CD4-positive, alpha-beta T cell treated with Interleukin-15 for 4 hours (primary cell): ENCODE results near the gene GRIK4.
"Not testable (repeated sequence)": the region's sequence is repeated elsewhere in the genome, so short reads cannot be mapped to it uniquely, and the experiment has no call there.

Experiments used
- DNase-seq: peaks from one replicate; pipeline ENCODE4 v3.0.0-alpha.2; 2020; ENCODE audit warnings: low spot score

GRIK4 gene, protein sequence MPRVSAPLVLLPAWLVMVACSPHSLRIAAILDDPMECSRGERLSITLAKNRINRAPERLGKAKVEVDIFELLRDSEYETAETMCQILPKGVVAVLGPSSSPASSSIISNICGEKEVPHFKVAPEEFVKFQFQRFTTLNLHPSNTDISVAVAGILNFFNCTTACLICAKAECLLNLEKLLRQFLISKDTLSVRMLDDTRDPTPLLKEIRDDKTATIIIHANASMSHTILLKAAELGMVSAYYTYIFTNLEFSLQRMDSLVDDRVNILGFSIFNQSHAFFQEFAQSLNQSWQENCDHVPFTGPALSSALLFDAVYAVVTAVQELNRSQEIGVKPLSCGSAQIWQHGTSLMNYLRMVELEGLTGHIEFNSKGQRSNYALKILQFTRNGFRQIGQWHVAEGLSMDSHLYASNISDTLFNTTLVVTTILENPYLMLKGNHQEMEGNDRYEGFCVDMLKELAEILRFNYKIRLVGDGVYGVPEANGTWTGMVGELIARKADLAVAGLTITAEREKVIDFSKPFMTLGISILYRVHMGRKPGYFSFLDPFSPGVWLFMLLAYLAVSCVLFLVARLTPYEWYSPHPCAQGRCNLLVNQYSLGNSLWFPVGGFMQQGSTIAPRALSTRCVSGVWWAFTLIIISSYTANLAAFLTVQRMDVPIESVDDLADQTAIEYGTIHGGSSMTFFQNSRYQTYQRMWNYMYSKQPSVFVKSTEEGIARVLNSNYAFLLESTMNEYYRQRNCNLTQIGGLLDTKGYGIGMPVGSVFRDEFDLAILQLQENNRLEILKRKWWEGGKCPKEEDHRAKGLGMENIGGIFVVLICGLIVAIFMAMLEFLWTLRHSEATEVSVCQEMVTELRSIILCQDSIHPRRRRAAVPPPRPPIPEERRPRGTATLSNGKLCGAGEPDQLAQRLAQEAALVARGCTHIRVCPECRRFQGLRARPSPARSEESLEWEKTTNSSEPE

GRCh38 chr11:120511116-120511819 is at the start of gene GRIK4:
TSS of gene GRIK4 (plus strand) at chr11:120511748. CDS start at chr11:120660319, 148,571 bp downstream.
- DNase-seq, result peak; percentile 59

- DNase-seq, result no peak
Observed at GRCh38 chr11:120462825-120463224, 48.7 kb upstream of the GRIK4 start.

- DNase-seq, result no peak
Observed at GRCh38 chr11:120465921-120466534, 45.5 kb upstream of the GRIK4 start.

DNA sequence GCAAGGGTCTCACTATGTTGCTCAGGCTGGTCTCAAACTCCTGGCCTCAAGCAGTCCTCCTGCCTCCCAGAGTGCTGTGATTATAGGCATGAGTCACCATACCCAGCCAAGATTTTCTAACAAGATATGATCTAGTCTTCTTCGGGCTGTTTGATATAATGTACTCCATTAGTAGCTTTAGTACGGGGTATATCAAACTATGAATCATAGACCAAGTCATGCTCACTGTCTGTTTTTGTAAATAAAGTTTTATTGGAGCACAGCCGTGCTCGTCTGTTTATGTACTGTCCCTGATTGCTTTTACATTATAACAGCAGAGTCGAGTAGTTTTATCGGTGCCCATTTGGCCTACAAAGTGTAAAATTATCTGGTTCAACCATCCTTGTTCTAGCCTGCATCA is 43.9 kb upstream of the GRIK4 start:
- DNase-seq, result no peak

DNA sequence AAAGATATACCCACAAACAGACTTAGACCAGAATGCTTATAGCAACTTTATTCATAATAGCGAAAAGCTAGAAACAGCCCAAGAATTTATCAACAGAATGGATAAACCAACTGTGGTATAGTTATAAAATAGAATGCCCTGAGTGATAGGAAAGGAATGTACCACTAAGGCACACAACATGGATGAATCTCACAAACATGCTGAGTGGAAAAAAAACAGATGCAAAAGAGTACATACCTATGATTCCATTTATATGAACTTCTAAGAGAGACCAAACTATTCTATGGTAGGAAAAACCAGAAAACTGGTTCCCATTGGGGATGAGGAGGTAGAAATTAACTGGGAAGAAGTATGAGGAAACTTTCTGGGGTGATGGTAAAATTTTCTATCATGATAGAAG is 40.4 kb upstream of the GRIK4 start:
- DNase-seq, result no peak

- DNase-seq, result no peak
Observed at GRCh38 chr11:120471994-120472393, 39.6 kb upstream of the GRIK4 start.

DNA sequence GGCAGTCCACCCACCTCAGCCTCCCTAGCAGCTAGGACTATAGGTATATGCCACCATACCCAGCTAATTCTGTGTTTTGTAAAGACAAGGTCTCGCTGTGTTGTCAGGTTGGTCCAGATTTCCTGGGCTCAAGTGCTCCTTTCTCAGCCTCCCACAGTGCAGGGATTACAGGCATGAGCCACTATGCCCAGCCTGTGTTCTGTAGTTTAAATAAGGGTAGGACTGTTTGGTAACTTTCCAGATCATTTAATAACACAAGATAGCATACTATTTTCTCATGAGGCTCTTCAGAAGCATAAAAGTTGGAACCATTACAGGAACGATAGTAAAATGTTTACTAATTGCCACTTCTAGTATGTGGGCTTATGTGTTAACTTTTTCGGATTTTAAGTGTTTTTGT is 38.0 kb upstream of the GRIK4 start:
- no peak for DNase-seq

DNA sequence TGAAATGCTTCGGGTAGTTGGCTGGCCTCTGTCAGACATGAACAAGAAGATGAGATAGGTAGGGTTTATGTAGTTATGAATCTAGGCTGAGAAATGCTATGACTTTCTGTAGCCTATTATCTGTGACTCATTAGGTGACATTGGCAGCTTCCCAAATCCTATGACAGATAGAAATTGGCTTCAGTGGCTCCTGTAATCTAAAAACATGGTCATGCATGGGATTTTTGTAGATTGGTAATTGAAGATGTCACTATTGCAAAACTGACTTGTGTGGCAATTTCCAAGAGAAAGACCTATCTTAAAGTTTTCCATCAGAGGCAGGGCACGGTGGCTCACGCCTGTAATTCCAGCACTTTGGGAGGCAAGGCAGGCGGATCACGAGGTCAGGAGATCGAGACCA is 29.4 kb upstream of the GRIK4 start:
- DNase-seq, result no peak

GRCh38 chr11:120484722-120485121 is 26.8 kb upstream of the GRIK4 start:
- DNase-seq, result no peak

- no peak for DNase-seq
Observed at GRCh38 chr11:120486138-120486537, 25.4 kb upstream of the GRIK4 start.

- no peak for DNase-seq
Observed at GRCh38 chr11:120489799-120490198, 21.7 kb upstream of the GRIK4 start.

GRCh38 chr11:120492486-120492885 is 19.1 kb upstream of the GRIK4 start:
- no peak for DNase-seq

GRCh38 chr11:120494595-120494994 is 17.0 kb upstream of the GRIK4 start:
- no peak for DNase-seq

GRCh38 chr11:120499088-120499487 is 12.5 kb upstream of the GRIK4 start:
- DNase-seq, result no peak

DNA sequence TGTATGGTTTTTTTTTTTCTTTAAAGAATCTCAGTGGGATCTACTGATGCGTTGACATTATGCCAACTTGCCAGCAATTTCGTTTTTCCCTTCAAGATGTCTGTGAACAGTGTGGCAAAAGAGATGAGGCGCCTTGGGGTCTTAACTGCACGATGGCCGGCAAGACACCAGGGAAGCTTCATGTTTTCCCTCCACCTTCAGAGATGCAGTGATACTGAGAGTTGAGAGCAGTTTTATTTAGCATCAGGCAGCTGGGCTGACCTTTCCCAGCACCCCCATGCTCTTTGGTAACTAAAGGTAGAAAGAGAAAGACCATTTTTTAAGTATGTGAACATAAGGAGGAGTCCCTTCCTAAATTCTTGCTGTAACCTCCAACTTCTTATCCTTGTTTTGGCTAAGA is 11.7 kb upstream of the GRIK4 start:
- DNase-seq, result no peak

GRCh38 chr11:120500414-120501071 is 11.0 kb upstream of the GRIK4 start:
- no peak for DNase-seq

GRCh38 chr11:120501440-120501839 is 10.1 kb upstream of the GRIK4 start:
- DNase-seq, result no peak

- no peak for DNase-seq
Observed at GRCh38 chr11:120501976-120502755, 9.4 kb upstream of the GRIK4 start.

- DNase-seq, result not testable (repeated sequence)
Observed at GRCh38 chr11:120503529-120503928, 8.0 kb upstream of the GRIK4 start.

- no peak for DNase-seq
Observed at GRCh38 chr11:120505801-120506425, 5.6 kb upstream of the GRIK4 start.
